Embryonic facial prominence (tissue), 1 donor: ENCODE measurements around the gene SERPINA1.

ENCODE experiments used
- DNase-seq: peaks from one replicate; pipeline ENCODE4 v3.0.0-alpha.2; 2016; ENCODE audit errors: extremely low spot score

Gene SERPINA1

GRCh38 chr14:94382716-94383596 is 5.4 kb downstream of the SERPINA1 start:
- DNase-seq: no peak

- no peak for DNase-seq
Observed at GRCh38 chr14:94382099-94382715, 6.2 kb downstream of the SERPINA1 start.

GRCh38 chr14:94381149-94382030 is 7.0 kb downstream of the SERPINA1 start:
- DNase-seq: no peak

- DNase-seq: no peak
Observed at GRCh38 chr14:94380225-94381148, 7.9 kb downstream of the SERPINA1 start.

- DNase-seq: no peak
Observed at GRCh38 chr14:94379291-94380224, 8.8 kb downstream of the SERPINA1 start.

- no peak for DNase-seq
Observed at GRCh38 chr14:94378527-94379290, 9.7 kb downstream of the SERPINA1 start.

GRCh38 chr14:94377866-94378470 is 10.4 kb downstream of the SERPINA1 start:
- no peak for DNase-seq

GRCh38 chr14:94376976-94377865 is 11.2 kb downstream of the SERPINA1 start:
- DNase-seq: no peak

GRCh38 chr14:94376108-94376975 is 12.1 kb downstream of the SERPINA1 start:
- DNase-seq: no peak

GRCh38 chr14:94375552-94376107 is 12.8 kb downstream of the SERPINA1 start:
- no peak for DNase-seq

- no peak for DNase-seq
Observed at GRCh38 chr14:94374749-94375260, 13.6 kb downstream of the SERPINA1 start.

GRCh38 chr14:94374116-94374515 is 14.3 kb downstream of the SERPINA1 start:
- no peak for DNase-seq

GRCh38 chr14:94373708-94374107 is 14.7 kb downstream of the SERPINA1 start:
- no peak for DNase-seq

- no peak for DNase-seq
Observed at GRCh38 chr14:94372021-94372605, 16.3 kb downstream of the SERPINA1 start.

- no peak for DNase-seq
Observed at GRCh38 chr14:94370524-94370910, 17.9 kb downstream of the SERPINA1 start.
